ENCODE data around the gene NELFB. TPM values are rescaled to one million over a fixed set of nuclear protein-coding genes. Genes with fewer than 3 reads are reported as not detected.

The NELFB gene
- total and polyA plus RNA-seq, 2 experiments from 2014 or later, result 73.3 to 78.2 TPM

- Histone ChIP-seq H3K4me3 (no peak overlapping the region), H3K27ac (peak overlapping the region; percentile 98), H3K27me3 (no peaks in the 10 kb centered on the region), H3K9me3 (ENCODE audit: low read depth) (no peaks in the 10 kb centered on the region), H3K36me3 (peaks cover 9% of the 10 kb centered on the region), H3K4me1 (ENCODE audit: low read depth) (peaks cover 32% of the 10 kb centered on the region)
- no peak for TF ChIP-seq CTCF (IDR thresholded peaks at IDR 0.05; ENCODE audit: low read depth, low read length)
- no peak for DNase-seq (ENCODE audit: low read depth in 1 of 2, low spot score in 1 of 2)
These were observed 20.7 kb downstream of the NELFB start for GRCh38 chr9:137275588-137276472.

DNA sequence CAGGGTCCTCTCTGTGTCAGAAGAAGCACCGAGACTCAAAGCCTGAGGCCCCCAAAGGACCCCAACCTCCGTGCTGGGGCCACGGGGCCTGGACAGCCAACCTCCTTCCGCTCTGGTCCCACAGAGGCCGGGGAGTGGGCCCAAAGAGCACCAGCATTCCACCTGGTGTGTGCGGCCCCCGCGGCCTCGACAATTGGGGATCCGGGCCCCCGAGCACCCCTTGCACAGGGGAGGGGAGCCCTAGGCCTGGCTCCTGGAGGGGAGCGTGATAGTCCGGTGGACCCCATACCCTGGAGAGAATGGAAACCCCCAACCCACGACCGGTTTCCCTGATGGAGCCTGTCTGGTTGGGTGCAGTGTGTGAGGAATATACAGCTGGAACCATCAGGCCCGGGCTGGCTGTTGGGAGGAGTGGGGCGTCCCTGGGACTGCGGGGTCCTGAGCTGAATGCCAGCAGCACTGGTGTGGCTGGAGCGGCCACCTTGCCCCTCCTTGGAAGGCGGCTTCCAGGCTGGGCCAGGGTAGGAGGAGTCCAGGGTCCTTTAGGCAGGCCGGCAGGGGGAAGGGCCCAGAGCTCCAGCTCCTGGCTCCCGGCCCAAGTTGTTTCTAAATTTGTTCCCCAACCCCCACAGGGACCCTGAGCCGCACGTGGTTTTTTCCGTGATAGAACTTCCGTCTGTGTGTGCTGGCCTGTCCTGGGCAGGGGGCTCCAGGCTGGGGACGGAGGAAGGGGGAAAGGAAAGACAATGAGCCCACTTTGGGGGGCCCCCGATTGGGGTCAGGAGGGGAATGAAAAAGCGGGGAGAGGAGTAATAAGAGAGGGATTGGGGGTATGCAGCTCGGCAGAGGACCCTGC lies 21.6 kb downstream of the NELFB start:
- Histone ChIP-seq H3K4me1 (ENCODE audit: low read depth) (peaks cover 32% of the 10 kb centered on the region), H3K27ac (peak overlapping the region; percentile 98), H3K4me3 (peak overlapping the region; percentile 26), H3K27me3 (peaks cover 5% of the 10 kb centered on the region), H3K36me3 (peaks cover 9% of the 10 kb centered on the region), H3K9me3 (ENCODE audit: low read depth) (no peaks in the 10 kb centered on the region)
- peak; percentile 86 to 94 for DNase-seq (ENCODE audit: low read depth in 1 of 2, low spot score in 1 of 2)
- no peak for TF ChIP-seq CTCF (IDR thresholded peaks at IDR 0.05; ENCODE audit: low read depth, low read length)

- Histone ChIP-seq H3K36me3 (peaks cover 6% of the 10 kb centered on the region), H3K4me1 (ENCODE audit: low read depth) (peaks cover 32% of the 10 kb centered on the region), H3K27me3 (peaks cover 6% of the 10 kb centered on the region), H3K9me3 (ENCODE audit: low read depth) (no peaks in the 10 kb centered on the region), H3K27ac (peak within 1 kb of the TSS; percentile 98), H3K4me3 (peak within 1 kb of the TSS; percentile 26)
- DNase-seq (ENCODE audit: low read depth in 1 of 2, low spot score in 1 of 2), result peak; percentile 85 to 91
- peak; percentile 12 for TF ChIP-seq CTCF (IDR thresholded peaks at IDR 0.05; ENCODE audit: low read depth, low read length)
These were observed 22.4 kb downstream of the NELFB start, which contains the start of gene TOR4A for GRCh38 chr9:137277329-137278041. Gene TOR4A, plus strand, starts transcription at chr9:137277726. Its CDS starts 964 bp downstream, at chr9:137278690.

DNA sequence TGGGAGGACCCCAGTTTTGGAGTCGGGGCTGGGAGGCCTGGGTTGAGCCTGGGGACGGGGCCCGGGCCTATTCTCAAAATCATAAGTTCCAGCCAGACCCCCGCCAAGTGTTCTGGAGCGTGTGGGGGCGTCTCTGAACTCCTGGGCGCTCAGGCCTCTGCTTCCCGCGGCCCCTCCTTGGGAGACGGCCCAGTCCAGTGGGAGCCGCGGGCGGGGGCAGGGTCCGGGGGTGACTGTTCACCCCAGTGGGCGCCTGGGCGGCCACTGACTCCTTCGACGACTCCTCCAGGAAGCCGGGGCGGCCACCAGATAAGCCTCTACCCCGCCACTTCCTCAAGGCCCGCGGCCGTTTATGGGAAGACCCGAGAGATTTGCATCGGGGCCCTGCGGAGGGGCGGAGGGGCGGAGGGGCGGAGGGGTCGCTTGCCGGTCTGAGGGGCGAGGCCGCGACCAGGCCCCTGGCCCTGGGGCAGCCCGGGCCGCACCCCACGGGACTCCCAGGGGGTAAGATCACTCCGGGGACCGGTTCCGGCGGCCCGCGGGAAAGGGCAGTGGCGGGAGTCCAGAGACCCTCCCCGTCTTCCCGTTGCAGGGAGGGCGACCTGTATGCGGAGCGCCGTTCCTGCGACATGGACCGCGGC lies 23.1 kb downstream of the NELFB start:
- peaks cover 6% of the 10 kb centered on the region for H3K27me3 ChIP-seq
- peaks cover 6% of the 10 kb centered on the region for H3K36me3 ChIP-seq
- DNase-seq (ENCODE audit: low read depth in 1 of 2, low spot score in 1 of 2), result peak in 1 of 2 donors; percentile 30
- peak overlapping the region; percentile 26 for H3K4me3 ChIP-seq
- H3K9me3 ChIP-seq (ENCODE audit: low read depth), result no peaks in the 10 kb centered on the region
- H3K4me1 ChIP-seq (ENCODE audit: low read depth), result peaks cover 32% of the 10 kb centered on the region
- no peak for TF ChIP-seq CTCF (IDR thresholded peaks at IDR 0.05; ENCODE audit: low read depth, low read length)
- peak overlapping the region; percentile 98 for H3K27ac ChIP-seq
